MM.1S (cell line): Measurements from ENCODE around the gene PRKAG2.

Source experiments
- EZH2 ChIP-seq: fragments of 300-600 bp; sonication (generic); optimal IDR thresholded peaks from 2 replicates; pipeline ENCODE3; 2017; ENCODE audit warnings: low read depth, mild to moderate bottlenecking, antibody characterized with exemption, low read length, mixed read lengths
- EZH2phosphoT487 ChIP-seq: fragments of 300-600 bp; sonication (generic); IDR thresholded peaks from 2 replicates; pipeline ENCODE4 v1.6.1; 2018; ENCODE audit warnings: antibody characterized with exemption, low read length
- TF ChIP-seq, protein P1 (sequence below): fragments of 300-600 bp; sonication (generic); IDR thresholded peaks from 2 replicates; pipeline ENCODE4 v1.5.1; 2016; ENCODE audit warnings: antibody characterized with exemption, low read length, mixed read lengths

DNA sequence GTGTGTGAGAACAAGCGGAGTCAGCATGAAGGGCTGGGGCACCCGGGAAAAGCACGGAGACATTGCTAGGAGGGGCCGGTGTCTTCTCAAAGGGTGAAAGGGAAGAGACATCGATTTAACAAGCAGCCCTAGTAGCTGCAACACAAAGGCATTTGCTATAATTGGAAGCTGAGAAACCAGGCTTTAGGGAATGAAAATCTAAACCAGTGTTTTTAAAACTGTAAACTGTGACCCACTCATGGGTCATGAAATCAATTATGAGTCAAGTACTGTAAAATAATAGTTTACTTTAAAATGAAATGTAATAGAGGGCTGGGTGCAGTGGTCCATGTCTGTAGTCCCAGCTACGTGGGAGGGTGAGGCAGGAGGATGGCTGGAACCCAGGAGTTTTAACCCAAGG, 228.5 kb downstream of the PRKAG2 start:
- TF ChIP-seq, protein P1, sequence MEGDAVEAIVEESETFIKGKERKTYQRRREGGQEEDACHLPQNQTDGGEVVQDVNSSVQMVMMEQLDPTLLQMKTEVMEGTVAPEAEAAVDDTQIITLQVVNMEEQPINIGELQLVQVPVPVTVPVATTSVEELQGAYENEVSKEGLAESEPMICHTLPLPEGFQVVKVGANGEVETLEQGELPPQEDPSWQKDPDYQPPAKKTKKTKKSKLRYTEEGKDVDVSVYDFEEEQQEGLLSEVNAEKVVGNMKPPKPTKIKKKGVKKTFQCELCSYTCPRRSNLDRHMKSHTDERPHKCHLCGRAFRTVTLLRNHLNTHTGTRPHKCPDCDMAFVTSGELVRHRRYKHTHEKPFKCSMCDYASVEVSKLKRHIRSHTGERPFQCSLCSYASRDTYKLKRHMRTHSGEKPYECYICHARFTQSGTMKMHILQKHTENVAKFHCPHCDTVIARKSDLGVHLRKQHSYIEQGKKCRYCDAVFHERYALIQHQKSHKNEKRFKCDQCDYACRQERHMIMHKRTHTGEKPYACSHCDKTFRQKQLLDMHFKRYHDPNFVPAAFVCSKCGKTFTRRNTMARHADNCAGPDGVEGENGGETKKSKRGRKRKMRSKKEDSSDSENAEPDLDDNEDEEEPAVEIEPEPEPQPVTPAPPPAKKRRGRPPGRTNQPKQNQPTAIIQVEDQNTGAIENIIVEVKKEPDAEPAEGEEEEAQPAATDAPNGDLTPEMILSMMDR, result no peak
- TF ChIP-seq EZH2phosphoT487 (no peak), EZH2 (no peak)
